HG03520 (cell line): Measurements from ENCODE around the gene PPOX.

Source experiments
- ATAC-seq: cut with Tn5 transposase; IDR thresholded peaks from one replicate; pipeline ENCODE4 v1.9.1; 2021; ENCODE audit warnings: mild to moderate bottlenecking, moderate library complexity; ENCODE audit not compliant: unreplicated experiment

Gene PPOX

DNA sequence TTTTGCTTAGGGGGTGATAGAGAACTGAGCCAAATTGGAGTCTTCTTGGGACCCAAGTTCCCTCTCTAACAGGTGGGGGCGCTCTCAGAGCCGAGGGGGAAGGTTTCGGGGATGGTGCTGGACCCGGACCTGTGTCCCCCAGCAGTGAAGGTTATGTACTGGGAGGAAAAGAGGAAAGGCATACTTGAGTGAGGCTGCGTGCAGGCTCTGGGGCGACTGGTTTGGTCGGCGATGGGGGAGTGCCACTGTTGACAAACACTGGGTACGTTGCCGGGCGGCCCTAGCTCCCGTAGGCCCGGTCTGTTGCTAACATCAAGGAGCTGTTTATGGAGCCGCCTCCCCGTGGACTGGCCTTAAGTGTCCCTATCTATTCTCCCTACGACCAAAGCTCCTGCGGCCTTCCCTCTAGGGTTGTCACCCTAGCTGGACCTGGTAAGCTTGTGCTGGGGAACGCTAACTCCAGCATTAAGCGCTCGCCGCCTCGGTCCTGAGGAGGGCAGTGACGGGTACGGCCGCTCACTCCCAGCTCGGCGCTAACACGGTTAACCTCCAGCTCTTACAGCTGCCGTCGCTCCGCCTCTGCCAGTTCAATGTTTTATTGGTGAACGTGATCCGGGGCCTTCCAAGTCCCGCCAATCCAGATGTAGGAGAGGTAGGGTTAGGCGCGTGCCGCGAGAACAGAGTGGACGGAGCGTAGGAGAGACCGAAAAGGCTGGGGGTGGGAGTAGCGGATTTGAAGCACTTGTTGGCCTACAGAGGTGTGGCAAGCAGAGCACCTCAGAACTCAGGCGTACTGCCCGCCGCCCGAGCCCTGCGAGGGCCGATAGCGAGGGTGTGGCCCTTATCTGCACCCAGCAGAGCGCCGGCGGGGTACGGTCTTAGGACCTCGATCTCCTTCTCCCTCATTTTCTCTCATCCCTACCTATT lies at the start of gene PPOX:
Gene PPOX (plus strand): TSS at position 685 of the 927 bp plus-strand sequence. CDS start 422 bp downstream, outside the sequence.
- peak; percentile 87 for ATAC-seq

GRCh38 chr1:161117759-161118581 lies 48.3 kb upstream of the PPOX start, which contains the start of the genes NIT1 and PFDN2:
Gene NIT1 (plus strand): TSS chr1:161118105. CDS start chr1:161118177, 72 bp downstream.
Gene PFDN2 (minus strand): TSS chr1:161118037. CDS start chr1:161118026, 11 bp downstream.
- ATAC-seq, result peak; percentile 60

GRCh38 chr1:161119092-161119903 lies 46.9 kb upstream of the PPOX start:
- no peak for ATAC-seq

DNA sequence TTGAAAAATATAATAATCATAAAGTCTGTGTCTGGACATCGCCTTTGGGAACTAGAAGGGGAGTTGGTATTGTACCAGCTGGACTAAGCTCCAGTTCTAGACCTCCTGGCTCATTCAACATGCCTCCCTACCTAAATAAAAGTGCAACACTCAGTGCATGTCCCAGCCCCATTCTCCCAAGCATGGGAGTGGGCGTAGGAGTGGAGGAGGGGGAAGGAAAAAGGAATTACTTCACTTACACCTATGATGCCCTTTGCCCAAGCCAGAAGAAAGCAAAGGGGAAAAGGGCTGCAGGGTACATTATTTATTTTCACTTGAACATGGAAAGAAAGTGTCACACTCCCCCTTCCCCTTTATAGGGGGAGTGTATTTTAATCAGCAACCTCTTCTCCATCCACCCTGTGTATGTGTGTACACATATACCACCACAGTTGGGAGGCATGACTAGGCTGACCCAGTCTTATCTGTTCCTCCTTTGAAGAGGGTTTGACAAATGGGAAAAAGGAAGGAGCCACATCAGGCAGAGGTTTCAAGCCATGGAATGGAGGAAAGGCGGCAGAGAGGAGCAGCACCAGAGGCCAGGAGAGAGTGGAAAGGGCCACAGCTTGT lies 45.1 kb upstream of the PPOX start:
- ATAC-seq, result no peak

- no peak for ATAC-seq
Observed at GRCh38 chr1:161121834-161122233, 44.4 kb upstream of the PPOX start.

DNA sequence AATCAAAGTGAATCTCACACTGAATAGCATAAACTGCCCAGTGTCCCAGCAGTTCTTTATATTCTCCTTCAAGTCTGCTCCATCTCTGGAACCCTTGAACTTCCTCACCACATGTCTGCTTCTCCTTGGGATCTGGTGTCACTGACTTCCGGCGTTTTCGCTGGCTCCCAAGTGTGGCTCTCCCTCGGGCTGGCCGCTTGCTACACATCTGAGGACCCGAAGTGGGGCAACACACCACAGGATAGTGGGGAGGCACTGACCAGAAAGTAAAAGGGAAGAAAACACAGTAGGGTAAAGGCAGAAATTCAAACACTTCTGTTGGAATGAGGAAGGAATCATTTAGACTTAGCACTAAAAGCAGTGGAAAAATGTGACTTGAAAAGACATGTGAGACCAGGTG lies 43.3 kb upstream of the PPOX start:
- ATAC-seq, result no peak

GRCh38 chr1:161127649-161128048 lies 38.6 kb upstream of the PPOX start:
- ATAC-seq, result no peak

DNA sequence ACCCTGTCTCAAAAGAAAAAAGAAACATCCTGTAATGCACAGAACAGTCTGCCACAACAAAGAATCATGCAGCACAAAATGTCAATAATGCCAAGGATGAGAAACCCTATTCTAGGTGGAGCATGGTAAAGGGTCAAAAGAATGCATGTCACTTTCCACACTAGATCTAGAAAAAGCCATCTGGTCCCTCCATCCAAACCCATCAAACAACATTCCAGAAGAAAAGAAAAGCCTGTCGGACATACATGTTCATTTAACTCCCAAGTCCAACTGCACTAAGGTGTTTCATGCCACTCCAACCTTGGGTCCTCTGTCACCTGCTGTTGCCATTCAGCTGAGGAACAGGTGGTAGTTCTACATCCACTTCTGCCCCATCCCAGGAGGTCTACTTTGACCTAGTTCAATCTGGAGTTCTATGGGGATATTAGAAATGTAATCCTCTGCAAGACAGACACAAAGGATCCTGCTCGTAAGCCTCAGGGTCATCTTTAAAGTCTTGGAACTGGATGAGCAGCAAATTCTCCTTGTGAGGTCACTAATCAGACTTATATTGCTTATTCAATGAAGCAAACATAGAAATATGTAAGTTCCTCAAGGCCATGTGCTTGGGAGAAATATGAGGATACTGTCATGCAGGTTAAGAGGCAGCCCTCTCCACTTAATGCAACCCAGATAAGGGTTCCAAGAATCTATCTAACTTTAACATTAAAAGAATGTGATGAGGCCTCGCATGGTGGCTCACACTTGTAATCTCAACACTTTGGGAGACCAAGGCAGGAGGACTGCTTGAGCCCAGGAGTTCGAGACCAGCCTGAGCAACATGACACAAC lies 37.4 kb upstream of the PPOX start:
- no peak for ATAC-seq

DNA sequence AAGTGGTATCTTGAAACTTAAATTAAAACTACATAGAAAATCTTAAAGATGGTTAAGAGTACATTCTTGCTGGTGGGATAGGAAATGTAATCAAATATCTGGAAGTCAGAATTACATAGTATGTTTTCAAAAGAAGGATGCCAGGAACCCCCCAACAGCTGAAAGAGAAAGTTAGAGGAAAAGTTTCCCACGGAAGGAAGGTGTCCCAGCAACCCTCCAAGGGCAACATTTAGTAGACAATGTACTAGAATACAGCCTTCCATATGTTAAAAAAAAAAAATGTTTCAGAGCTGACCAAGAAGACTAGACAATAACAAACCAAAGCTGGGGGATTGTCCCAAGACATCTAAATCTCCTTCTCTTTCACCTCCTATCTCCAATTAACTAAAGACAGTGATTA lies 36.0 kb upstream of the PPOX start:
- ATAC-seq, result no peak

DNA sequence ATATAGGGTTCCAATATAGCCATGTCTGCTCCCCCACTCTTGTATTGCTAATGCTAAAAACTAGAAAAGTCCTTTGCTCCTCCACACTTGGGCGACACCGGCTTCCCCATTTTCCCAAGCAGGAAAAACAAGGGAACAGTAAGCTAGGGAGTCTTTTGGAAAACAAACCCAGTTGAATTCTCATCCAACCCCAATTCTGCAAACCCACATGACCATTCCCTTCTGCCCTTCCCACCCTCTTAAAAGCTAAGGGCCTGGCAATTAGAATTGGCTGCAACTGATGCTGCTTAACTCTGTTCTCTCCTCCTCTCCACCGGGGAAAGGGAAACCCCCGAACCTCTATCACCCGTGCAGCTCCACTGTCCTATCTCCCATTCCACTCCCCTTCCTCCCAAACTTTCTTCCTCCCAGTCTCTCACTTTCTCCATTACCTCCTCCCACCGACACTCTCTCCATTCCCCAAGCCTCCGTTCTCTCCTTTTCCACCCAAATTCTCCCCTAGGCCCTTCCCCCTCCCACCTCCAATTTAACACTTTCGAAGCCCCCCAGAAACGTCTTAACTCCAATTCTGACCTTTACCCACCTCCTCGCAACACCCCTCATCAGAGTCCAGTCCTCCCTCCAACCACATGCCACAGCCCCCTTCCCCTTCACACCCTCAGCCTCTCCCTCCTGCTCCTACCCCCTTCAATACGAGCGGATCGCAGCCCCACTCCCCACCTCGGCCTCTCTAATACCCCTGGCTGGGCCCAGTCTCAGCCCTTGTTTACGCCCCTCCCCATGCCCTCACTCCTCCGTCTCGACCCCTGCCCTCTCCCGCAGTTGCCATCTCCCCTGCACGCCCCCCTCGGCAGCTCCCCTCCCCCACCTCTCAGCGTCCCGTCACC lies 34.5 kb upstream of the PPOX start:
- ATAC-seq, result no peak

- ATAC-seq, result peak; percentile 90
Observed at GRCh38 chr1:161132410-161133219, 33.6 kb upstream of the PPOX start, which contains the start of gene DEDD. Gene DEDD (minus strand): TSS chr1:161132667. CDS start chr1:161124462, 8,205 bp downstream.

GRCh38 chr1:161133220-161133740 lies 32.9 kb upstream of the PPOX start:
- ATAC-seq, result peak; percentile 7

DNA sequence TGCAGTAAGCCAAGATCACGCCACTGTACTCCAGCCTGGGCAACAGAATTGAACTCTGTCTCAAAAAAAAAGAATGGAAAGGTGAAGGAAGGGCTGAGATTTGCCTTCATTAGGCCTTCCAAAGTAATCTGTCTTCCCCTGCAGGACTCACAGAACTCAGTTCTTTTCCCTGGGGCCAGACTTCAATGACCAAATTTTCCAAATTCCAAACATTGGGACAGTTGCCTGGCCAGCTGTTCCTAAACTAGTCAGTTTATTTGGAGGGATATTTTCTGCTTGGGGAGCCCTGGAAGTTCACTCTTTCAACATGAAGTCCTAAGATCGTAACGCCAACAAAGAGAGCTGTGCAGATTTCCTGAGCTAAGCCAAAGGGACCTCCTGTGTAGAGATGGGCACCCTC lies 28.3 kb upstream of the PPOX start:
- ATAC-seq, result no peak

GRCh38 chr1:161138431-161138830 lies 27.8 kb upstream of the PPOX start:
- ATAC-seq, result no peak

DNA sequence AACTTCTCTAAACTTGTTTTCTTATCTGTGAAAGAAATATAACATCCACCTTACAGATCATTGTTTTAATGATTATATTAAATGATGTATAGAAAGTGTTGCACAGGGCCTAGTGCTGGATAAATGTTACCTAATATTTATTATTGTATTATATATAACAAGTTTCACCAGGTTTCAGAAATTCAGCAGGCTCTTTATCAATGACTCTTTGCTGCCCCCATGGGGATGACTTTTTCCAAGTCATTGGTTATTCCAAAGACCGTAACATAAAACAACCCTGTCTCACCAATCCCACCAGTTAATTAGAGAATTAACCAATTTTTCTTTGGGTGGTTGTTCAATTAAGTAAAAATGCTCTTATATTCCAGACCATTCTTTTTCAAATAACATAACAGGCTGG lies 26.5 kb upstream of the PPOX start:
- ATAC-seq, result no peak

GRCh38 chr1:161140755-161141400 lies 25.3 kb upstream of the PPOX start:
- ATAC-seq, result no peak

GRCh38 chr1:161145832-161146231 lies 20.4 kb upstream of the PPOX start:
- no peak for ATAC-seq
